NCI-H345 treated with DMSO at 0.1 percent for 48 hours (cell line): ENCODE data around the gene CPNE5.
A peak's percentile ranks its signal among the peaks of the same experiment; 100 is the strongest.
"Not testable (repeated sequence)": the region's sequence is repeated elsewhere in the genome, so short reads cannot be mapped to it uniquely, and the experiment has no call there.

Experiments
- DNase-seq: peaks from one replicate; lab custom pipeline; 2025; ENCODE audit not compliant: unreplicated experiment; lab: John Stamatoyannopoulos, UW

Gene CPNE5

GRCh38 chr6:36728289-36729160 lies 110.7 kb downstream of the CPNE5 start:
- DNase-seq: no peak

DNA sequence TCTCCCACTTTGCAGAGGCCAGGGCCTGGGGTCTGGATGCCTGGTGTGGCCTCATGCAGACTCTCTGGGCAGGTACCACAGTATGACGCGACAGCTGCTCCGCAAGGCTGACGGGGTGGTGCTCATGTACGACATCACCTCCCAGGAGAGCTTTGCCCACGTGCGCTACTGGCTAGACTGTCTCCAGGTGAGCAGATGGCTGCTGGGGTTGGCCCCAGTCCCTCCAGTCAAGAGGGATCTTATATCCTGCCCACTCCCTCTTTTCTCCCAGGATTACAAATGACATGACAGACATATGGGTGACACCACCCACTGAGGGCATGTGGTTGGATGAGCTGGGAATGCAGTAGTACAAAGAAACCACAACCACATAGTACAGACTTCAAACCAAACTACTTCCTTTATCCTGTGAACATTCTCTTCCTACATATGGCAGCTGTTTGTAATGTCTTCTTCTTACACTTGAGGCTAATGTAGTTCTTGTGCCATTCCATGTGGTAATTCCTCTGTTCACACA lies 111.7 kb downstream of the CPNE5 start:
- DNase-seq: no peak

- DNase-seq: no peak
These were observed 113.7 kb downstream of the CPNE5 start for GRCh38 chr6:36725581-36725980.

DNA sequence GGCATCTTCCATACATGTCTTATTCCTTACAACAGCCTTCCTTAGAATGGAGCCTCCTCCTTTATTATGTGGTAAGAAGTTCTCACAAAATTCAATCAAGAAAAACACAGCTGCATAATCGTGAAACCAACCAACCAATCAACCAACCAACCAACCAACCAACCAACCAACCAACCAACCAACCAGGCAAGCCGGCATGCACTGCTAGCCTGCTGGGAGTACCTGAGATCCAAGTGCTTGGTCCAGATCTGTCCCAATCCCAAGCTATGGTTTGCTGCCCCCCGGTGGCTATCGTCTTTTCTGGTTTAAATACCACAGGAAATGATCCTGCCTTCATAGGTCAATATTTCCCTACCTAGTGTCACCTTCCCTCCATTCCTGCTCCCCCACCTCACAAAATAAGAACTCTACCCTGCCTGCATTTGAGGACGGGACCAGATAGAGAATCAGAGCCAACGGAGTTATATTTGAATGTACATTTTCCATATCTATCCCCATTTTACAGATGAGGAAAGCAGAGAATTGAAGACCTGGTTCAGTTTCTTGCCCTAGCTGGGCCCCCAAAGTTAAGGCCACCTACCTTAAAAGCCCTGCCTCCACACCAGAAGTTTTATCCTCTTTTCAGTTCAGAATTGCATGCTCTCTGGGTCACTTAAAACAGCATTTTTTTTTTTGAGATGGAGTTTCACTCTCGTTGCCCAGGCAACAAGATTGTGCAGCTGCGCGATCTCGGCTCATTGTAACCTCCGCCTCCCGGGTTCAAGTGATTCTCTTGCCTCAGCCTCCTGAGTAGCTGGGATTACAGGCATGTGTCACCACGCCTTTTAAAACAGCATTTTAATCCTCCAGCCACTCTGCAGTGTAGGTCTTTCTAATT lies 114.5 kb downstream of the CPNE5 start:
- peak; percentile 25 for DNase-seq

GRCh38 chr6:36723992-36724391 lies 115.3 kb downstream of the CPNE5 start:
- DNase-seq: not testable (repeated sequence)

DNA sequence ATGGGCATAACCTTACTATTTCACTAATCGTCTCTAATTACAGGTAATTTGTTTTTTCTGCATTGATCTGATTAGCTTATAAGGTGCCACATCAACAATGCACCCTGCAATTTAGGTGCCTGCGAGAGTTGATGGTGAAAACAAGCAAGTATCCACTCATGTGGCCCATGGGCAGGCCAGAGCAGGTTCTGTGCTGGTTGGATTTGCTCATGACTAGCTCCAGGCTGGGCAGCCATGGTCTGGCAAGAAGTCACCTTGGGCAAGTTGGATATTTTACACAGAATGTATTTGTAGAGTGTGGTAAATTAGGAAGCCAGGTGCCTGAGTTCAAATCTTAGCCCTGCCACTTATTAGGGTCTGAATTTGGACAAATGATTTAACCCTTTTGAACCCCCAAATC lies 116.4 kb downstream of the CPNE5 start:
- no peak for DNase-seq

GRCh38 chr6:36722365-36722764 lies 116.9 kb downstream of the CPNE5 start:
- DNase-seq: no peak

DNA sequence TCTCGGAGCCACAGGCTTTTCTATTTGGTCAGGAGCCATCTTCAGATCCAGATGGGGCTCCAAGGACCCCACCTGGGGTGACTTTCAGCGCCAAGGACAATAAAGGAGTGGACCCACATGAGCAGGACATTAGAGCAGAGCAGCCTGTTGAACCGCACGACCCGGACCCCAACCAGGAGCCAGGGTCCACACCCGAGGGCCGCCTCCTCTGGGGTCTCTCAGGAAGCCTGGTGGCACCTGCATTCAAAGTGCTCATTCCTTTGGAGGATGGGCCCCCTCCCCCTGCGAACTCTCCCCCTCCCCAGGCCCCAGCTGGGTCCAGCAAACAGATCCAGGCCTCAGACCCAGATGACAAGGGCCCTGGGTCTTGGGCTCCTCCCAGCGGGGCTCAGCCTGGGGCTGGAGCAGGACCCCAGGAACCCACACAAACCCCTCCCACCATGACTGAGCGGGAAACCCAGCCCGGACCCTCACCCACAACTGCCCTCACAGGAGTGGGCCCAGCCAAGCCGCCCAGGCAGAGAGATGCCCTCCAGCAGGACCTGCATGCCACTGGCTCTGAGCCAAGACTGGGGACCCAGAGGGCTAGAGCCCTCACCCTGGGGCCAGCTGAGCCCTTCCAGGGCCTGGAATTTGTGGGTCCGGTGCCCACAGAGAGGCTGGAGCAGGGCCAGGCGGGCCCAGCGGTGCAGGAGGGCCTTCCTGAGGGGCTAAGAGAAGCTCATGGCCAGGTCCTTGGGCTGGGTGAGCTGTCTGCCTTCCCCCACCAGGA lies 117.7 kb downstream of the CPNE5 start:
- no peak for DNase-seq

DNA sequence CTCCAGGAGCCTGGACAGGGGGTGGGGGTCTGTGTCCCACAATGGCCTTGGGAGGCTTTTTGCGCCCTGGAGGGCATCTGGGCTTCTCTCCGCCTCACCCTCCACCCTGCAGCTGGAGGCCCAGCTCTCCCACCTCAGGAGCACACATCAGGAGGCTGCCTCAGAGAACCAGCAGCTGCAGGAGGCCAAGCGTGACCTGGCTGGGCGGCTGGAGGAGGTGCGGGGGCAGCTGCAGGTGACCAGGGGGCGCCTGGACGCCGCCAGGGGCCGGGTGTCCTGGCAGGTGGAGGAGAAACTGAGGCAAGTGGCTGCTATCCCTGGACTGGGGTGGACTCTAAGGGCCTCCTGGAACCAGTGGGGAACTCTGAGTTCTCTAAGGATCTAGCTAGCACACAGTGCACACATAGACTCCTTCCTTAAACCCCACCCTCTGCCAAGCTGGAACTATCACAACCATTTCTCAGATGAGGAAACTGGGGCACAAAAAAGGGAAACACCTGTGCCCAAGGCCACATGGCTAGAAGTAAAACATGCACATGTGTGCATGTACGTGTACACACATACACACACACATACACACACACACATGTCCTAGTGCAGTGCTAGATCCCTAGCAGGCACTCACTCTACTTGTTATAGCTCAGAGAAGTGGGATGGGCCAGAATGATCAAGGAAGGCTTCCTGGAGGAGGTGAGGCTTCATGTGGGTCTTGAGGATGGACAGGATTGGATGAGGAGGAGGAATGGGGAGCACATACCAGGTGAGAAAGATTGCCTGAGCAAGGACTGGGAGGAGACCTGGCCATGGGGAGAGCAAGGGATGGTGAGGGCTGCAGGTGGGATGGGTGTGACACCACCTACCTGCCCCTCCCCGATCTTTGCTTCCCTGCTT lies 118.7 kb downstream of the CPNE5 start:
- no peak for DNase-seq

GRCh38 chr6:36719126-36719525 lies 120.1 kb downstream of the CPNE5 start:
- DNase-seq: no peak

DNA sequence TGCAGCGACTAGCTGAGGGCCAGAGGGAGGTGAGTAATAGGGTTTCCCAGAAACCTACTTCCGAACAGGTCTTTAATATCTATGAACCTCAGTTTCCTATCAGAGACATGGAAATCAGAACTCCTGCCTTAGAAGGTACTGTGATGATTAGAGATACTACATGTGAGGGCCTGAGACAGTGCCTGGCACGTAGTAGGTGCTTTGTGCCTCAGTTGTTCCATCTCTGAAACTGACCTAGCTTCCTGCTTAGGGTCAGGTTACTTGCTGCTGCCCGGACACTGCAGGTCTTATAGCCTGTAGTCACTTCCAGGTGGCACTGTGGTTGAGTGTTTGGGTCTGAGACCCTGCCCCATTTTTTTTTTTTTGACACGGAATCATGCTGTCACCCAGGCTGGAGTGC lies 120.7 kb downstream of the CPNE5 start:
- DNase-seq: no peak

- DNase-seq: no peak
These were observed 121.2 kb downstream of the CPNE5 start for GRCh38 chr6:36717871-36718540.

- DNase-seq: no peak
These were observed 121.9 kb downstream of the CPNE5 start for GRCh38 chr6:36717231-36717825.

GRCh38 chr6:36716476-36717093 lies 122.7 kb downstream of the CPNE5 start:
- no peak for DNase-seq

- no peak for DNase-seq
These were observed 123.8 kb downstream of the CPNE5 start for GRCh38 chr6:36715469-36715868.

DNA sequence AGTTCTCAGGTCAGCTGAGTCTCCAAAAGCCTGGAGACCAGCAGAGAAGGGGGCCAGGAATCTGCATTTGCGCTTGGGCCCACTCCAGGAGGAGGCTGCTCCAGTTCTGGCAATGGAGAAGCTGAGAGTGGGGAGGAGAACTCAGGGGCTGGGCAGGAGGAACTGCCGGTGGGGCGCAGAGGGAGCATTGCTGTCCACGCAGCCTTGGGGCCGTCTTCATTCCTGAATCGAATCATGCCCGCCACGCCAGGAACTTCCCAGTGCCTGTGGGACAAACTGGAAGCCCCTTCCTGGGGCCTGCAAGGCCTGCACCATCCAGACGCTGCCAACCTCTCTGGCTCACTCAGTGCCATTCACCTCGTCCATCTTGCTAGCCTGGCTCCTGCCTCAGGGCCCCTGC lies 124.7 kb downstream of the CPNE5 start:
- no peak for DNase-seq

DNA sequence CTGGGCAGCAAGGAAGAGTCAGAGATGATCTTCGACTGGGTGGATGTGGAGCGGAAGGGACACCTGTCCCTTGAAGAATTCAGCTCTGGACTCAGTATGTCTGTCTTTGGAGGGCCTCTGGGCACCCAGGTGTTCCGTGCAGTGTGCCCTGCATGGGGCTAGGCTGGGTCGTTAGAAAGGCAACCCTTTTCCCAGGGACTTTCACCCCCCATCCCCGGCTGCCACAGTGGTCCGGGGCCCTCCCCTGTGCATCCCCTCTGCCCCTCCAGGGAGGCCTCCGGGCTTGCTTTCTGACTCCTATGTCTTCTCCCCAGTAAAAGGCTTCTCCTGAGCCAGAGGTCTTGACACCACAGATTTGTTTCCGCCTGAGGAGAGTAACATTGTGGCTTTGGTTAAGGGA lies 125.4 kb downstream of the CPNE5 start:
- no peak for DNase-seq

- no peak for DNase-seq
These were observed 126.4 kb downstream of the CPNE5 start for GRCh38 chr6:36712816-36713215.

DNA sequence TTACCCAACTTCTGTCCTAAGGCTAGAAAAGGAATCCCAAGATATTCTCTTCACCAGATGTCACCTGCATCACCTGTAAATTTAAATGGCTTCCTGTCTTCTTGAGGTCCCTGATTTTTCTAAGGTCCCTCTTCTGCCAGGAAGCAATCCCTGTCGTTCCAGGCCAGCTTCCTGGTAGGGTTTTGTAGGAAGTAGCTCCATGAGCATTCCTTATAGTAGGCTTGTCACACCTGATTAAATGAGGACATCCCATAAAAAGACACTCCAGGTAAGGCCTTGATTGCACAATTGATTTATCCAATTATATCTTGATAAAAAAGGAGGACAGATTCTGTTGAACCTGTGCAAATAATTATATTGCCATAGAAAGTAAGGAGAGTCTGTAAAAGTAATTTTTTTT lies 132.9 kb downstream of the CPNE5 start:
- DNase-seq: no peak
